Activated B cell treated with CpG ODN at 0.5 μM for 24 hours (primary cell): ENCODE measurements around the gene GGA2. TPM values are rescaled to one million over a fixed set of nuclear protein-coding genes. Genes with fewer than 3 reads are reported as not detected.
"Not testable (repeated sequence)": the region's sequence is repeated elsewhere in the genome, so short reads cannot be mapped to it uniquely, and the experiment has no call there.

Experiments
- ATAC-seq: fragments of 200-7000 bp; cut with Tn5 transposase; one replicate; pipeline ENCODE4 v1.10.0; 2021; ENCODE audit warnings: low read depth, mild to moderate bottlenecking, moderate library complexity
- CTCF ChIA-PET: fragments of 350-600 bp; sonication (Branson Sonifier 250); formaldehyde crosslinking; loops from one replicate; lab custom pipeline; 2021; ENCODE audit warnings: antibody characterized with exemption; lab: Charles Lee
- POLR2A ChIA-PET: fragments of 350-600 bp; sonication (Branson Sonifier 250); formaldehyde crosslinking; loops from one replicate; lab custom pipeline; 2021; ENCODE audit warnings: antibody characterized with exemption; lab: Charles Lee
- DNase-seq: peaks from one replicate; pipeline ENCODE4 v3.0.0; 2022
- H3K27ac Mint-ChIP-seq: one replicate; pipeline ENCODE4 v1.8.0; 2020; ENCODE audit warnings: mixed read lengths
- H3K27me3 Mint-ChIP-seq: one replicate; pipeline ENCODE4 v1.8.0; 2021; ENCODE audit warnings: mixed read lengths
- H3K36me3 Mint-ChIP-seq: one replicate; pipeline ENCODE4 v1.8.0; 2021; ENCODE audit warnings: low read depth, mixed read lengths
- H3K4me1 Mint-ChIP-seq: one replicate; pipeline ENCODE4 v1.8.0; 2021; ENCODE audit warnings: mixed read lengths
- H3K4me3 Mint-ChIP-seq: one replicate; pipeline ENCODE4 v1.8.0; 2020; ENCODE audit warnings: mild to moderate bottlenecking, mixed read lengths
- H3K9me3 Mint-ChIP-seq: one replicate; pipeline ENCODE4 v1.8.0; 2020; ENCODE audit warnings: mixed read lengths
- intact Hi-C: fragments of 100-400 bp; cut with micrococcal nuclease; formaldehyde crosslinking; loops from one replicate; pipeline ENCODE4 v1.15.1; 2024
- total RNA-seq: library from RNA; stranded (reverse); gene quantifications from 2 replicates; pipeline ENCODE4 v1.2.3, GENCODE V29; 2022
- TF ChIP-seq, protein P1 (sequence below): fragments of 200-600 bp; IDR thresholded peaks from one replicate; pipeline ENCODE4 v1.8.0; 2022; ENCODE audit warnings: antibody characterized with exemption, mild to moderate bottlenecking

GGA2 gene
- total RNA-seq, 1 donor from 2014 or later = 281 TPM

DNA sequence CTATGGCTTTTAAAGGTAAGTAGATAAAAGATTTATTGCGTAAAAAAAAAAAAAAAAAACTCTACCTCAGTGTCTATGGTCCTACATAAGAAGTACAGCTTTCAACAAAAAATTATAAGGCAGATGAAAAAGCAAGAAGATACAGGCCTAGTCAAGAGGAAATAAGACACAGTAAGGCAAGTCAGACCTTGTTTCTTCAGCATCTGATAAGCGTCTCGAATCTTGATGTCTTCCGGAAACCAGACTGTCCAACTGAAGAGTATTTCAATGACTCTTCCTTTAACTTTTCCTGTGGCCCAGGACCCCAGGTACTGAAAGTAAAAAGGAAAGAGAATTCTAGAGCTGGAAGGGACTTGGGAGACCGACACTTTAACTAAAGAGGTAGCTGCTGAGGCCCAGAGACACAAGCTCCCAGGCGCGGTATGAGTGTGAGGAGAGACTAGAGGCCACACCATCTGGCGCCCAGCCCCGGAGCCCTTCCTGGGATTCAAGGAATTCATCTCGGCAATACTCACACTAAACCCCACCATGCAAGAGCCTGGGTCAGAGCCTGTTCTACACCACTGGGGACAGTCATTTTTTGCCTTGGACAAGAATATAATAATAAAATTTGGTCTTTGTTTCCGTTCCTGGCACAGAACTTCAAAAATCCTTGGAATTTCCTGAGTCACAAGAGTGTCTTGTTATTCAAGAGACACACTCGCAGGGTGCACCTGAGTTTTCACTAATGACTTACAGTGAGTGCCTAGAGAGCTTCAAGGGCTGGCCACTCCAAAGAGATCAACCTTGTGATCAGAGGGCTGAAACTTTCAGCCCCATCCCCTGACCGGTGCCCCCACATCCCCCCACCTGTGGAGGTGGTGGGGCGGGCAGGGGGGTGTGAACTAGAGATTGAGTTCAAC, 18.6 kb downstream of the GGA2 start:
- intact Hi-C loops = no loop called here
- POLR2A ChIA-PET = interaction anchor here (1.3 kb wide), 2 partner anchors 13 to 67 kb away, joined by 3 to 4 read pairs; no protein-coding TSS in a partner anchor
- H3K4me1 Mint-ChIP-seq = peaks cover 17% of the 10 kb centered on the region
- CTCF ChIA-PET = no interaction called here
- TF ChIP-seq, protein P1, sequence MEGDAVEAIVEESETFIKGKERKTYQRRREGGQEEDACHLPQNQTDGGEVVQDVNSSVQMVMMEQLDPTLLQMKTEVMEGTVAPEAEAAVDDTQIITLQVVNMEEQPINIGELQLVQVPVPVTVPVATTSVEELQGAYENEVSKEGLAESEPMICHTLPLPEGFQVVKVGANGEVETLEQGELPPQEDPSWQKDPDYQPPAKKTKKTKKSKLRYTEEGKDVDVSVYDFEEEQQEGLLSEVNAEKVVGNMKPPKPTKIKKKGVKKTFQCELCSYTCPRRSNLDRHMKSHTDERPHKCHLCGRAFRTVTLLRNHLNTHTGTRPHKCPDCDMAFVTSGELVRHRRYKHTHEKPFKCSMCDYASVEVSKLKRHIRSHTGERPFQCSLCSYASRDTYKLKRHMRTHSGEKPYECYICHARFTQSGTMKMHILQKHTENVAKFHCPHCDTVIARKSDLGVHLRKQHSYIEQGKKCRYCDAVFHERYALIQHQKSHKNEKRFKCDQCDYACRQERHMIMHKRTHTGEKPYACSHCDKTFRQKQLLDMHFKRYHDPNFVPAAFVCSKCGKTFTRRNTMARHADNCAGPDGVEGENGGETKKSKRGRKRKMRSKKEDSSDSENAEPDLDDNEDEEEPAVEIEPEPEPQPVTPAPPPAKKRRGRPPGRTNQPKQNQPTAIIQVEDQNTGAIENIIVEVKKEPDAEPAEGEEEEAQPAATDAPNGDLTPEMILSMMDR = no peak
- no peak overlapping the region for H3K27ac Mint-ChIP-seq
- ATAC-seq = no peak
- H3K4me3 Mint-ChIP-seq = no peak overlapping the region
- H3K9me3 Mint-ChIP-seq = no peaks in the 10 kb centered on the region
- H3K36me3 Mint-ChIP-seq = peaks cover 96% of the 10 kb centered on the region
- no peaks in the 10 kb centered on the region for H3K27me3 Mint-ChIP-seq
- DNase-seq = no peak

DNA sequence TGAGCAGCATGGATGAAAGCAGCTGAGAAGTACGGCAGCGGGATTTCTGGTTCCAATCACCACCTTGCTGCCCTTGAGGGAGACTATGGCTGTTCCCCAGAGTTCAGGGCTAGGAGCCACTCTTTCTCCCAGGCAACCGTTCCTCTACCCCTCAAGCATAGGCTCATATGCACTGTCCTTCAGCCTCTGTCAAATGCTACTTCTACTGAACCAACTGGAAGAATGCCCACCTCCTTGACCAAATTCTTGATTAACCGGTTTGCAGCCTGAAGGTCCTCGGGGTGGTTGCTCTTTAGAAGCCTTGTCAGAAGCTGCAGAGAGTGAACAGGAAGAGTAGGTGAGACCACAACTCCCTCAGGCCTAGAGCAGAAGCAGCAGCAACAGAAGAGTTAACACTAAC, 23.8 kb downstream of the GGA2 start:
- Mint-ChIP-seq H3K4me3 (no peak overlapping the region), H3K4me1 (peaks cover 4% of the 10 kb centered on the region), H3K27me3 (no peaks in the 10 kb centered on the region), H3K27ac (no peak overlapping the region), H3K9me3 (no peaks in the 10 kb centered on the region), H3K36me3 (peaks cover 94% of the 10 kb centered on the region)
- intact Hi-C loops = no loop called here
- DNase-seq = no peak
- POLR2A ChIA-PET = interaction anchor here (1.2 kb wide), 1 partner anchor 11 kb away, joined by 3 read pairs; no protein-coding TSS in a partner anchor
- TF ChIP-seq, protein P1 = no peak
- CTCF ChIA-PET = interaction anchor here (0.5 kb wide), 1 partner anchor 30 kb away, joined by 3 read pairs; no protein-coding TSS in a partner anchor
- no peak for ATAC-seq

DNA sequence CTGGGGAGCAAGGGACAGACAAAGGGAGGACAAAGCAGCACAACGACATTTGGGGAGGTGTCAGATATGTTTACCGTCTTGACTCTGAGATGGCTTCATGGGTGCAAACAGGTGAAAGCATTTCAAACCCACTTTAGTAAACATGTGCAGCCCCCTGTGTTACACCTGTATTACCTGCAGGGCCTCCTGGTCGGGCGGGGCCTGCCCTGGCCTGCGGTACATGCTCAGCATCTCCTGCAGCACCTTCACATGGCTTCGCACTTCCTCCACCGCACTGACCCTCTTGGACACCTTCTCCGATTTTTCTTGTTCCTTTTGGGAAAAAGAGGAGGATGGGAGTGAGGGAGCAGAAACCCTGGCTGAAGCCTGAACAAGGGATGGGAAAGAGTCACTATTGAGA, 24.5 kb downstream of the GGA2 start:
- Mint-ChIP-seq H3K4me3 (no peak overlapping the region), H3K27ac (no peak overlapping the region), H3K27me3 (no peaks in the 10 kb centered on the region), H3K4me1 (peaks cover 4% of the 10 kb centered on the region), H3K9me3 (no peaks in the 10 kb centered on the region), H3K36me3 (peaks cover 95% of the 10 kb centered on the region)
- ChIA-PET CTCF (no interaction called here), POLR2A (interaction anchor here (1.2 kb wide), 1 partner anchor 12 kb away, joined by 3 read pairs; no protein-coding TSS in a partner anchor)
- intact Hi-C loops = no loop called here
- ATAC-seq (no peak), DNase-seq (no peak)
- TF ChIP-seq, protein P1 = no peak

DNA sequence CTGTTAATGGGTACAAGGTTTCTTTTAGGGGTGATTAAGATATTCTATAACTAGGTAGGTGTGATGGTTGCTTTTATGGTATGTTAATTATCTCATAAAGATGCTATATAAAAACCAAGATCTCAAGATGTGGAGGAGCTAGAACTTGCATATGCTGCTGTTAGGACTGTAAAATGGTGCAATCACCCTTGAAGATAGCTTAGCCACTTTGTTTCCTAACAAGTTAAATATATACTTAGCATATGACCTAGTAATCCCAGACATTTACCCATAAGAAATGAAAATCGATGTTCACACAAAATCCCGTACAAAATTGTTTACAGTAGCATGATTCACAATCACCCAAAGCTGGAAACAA, 25.1 kb downstream of the GGA2 start:
- DNase-seq (no peak), ATAC-seq (no peak)
- H3K4me1 Mint-ChIP-seq = peaks cover 4% of the 10 kb centered on the region
- TF ChIP-seq, protein P1 = no peak
- intact Hi-C loops = no loop called here
- ChIA-PET POLR2A (no interaction called here), CTCF (no interaction called here)
- no peaks in the 10 kb centered on the region for H3K9me3 Mint-ChIP-seq
- no peak overlapping the region for H3K4me3 Mint-ChIP-seq
- H3K36me3 Mint-ChIP-seq = peaks cover 97% of the 10 kb centered on the region
- H3K27ac Mint-ChIP-seq = no peak overlapping the region
- no peaks in the 10 kb centered on the region for H3K27me3 Mint-ChIP-seq

DNA sequence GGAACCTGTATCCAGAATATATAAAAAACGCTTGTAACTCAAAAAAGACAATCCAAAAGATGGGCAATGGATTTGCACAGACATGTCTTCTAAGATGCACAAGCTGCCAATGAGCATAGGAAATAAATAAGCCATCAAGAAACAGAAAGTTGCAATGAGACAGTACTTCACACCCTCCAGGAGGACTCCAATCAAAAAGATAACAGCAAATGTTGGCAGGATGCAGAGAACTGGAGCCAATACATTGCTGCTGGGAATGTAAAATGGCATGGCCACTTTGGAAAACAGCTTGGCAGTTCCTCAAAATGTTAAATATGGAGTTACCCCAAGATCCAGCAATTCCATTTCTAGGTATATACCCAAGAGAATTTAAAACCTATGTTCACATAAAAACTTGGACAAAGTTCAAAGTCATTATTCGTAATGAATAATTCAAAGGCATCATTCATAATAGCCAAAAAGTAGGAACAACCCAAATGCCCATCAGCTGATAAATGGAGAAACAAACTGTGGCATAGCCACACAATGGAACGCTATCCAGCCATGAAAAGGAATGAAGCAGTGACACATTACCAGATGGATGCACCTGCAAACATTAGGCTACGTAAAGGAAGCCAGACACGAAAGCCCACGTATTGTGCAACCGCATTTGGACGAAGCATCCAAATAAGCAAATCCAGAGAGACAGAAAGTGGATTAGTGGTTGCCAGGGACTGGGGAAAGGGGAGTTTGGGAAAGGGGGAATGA, 25.6 kb downstream of the GGA2 start:
- ChIA-PET POLR2A (no interaction called here), CTCF (no interaction called here)
- Mint-ChIP-seq H3K27ac (no peak overlapping the region), H3K9me3 (no peaks in the 10 kb centered on the region), H3K36me3 (peaks cover 97% of the 10 kb centered on the region), H3K27me3 (no peaks in the 10 kb centered on the region), H3K4me1 (peaks cover 4% of the 10 kb centered on the region), H3K4me3 (no peak overlapping the region)
- DNase-seq = no peak
- intact Hi-C loops = no loop called here
- TF ChIP-seq, protein P1 = no peak
- ATAC-seq = no peak

DNA sequence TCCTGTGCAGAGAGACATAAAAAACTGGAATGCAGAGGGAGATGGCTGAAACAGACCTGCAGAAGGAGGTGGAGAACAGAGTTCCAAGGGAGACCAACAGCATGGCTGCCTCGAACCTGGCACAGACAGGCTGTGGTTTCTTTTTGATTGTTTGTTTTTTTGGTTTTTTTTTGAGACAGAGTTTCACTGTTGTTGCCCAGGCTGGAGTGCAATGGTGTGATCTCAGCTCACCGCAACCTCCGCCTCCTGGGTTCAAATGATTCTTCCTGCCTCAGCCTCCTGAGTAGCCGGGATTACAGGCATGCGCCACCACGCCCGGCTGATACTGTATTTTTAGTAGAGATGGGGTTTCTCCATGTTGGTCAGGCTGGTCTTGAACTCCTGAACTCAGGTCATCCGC, 26.8 kb downstream of the GGA2 start:
- H3K4me1 Mint-ChIP-seq, H3K27ac Mint-ChIP-seq, H3K4me3 Mint-ChIP-seq, ATAC-seq, intact Hi-C loops, DNase-seq, H3K27me3 Mint-ChIP-seq, POLR2A ChIA-PET, CTCF ChIA-PET, H3K9me3 Mint-ChIP-seq: not testable (repeated sequence)
- H3K36me3 Mint-ChIP-seq = peaks cover 97% of the 10 kb centered on the region
